ENCODE measurements around the gene ZSCAN23. TPM values are rescaled to one million over a fixed set of nuclear protein-coding genes. Genes with fewer than 3 reads are reported as not detected.

The ZSCAN23 gene
- total and polyA plus RNA-seq, 9 of the 15 experiments (the other 6 are each of a cell fraction or from before 2014, with no cell fraction given) = 0.05 to 0.29 (median 0.21) TPM; not detected in 1

DNA sequence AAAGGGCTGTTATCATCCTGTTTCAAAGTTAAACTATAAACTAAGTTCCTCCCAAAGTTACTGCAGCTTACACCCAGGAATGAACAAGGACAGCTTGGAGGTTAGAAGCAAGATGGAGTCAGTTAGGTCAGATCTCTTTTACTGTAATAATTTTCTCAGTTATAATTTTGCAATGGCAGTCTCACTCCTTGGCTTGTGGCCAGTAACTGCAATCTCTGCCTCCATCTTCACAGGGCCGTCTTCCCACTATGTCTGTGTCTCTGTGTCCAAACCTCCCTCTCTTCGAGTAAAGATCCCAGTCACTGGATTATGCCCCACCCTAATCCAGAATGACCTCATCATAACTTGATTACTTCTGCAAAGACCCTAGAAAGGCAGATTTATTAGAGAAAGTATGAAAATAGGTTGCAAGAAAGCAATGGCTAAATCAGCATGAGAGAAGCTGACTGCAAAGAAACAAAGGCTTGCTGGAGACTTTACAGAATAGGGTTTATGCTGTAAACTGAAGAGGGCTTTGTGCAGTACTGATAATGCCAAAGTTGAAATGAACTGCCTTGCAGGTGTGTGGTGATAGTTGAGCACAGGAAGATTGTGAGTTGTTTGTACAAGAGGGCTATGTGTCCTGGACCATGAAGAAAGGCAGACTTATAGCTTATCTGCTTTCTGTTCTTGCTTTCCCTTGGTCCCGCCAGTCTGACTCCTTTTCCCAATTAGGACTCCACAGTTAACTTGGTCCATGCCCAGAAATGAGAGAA lies 43.9 kb upstream of the ZSCAN23 start (continued):
- TF ChIP-seq, protein P1, sequence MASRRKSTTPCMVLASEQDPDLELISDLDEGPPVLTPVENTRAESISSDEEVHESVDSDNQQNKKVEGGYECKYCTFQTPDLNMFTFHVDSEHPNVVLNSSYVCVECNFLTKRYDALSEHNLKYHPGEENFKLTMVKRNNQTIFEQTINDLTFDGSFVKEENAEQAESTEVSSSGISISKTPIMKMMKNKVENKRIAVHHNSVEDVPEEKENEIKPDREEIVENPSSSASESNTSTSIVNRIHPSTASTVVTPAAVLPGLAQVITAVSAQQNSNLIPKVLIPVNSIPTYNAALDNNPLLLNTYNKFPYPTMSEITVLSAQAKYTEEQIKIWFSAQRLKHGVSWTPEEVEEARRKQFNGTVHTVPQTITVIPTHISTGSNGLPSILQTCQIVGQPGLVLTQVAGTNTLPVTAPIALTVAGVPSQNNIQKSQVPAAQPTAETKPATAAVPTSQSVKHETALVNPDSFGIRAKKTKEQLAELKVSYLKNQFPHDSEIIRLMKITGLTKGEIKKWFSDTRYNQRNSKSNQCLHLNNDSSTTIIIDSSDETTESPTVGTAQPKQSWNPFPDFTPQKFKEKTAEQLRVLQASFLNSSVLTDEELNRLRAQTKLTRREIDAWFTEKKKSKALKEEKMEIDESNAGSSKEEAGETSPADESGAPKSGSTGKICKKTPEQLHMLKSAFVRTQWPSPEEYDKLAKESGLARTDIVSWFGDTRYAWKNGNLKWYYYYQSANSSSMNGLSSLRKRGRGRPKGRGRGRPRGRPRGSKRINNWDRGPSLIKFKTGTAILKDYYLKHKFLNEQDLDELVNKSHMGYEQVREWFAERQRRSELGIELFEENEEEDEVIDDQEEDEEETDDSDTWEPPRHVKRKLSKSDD (conservative IDR thresholded peaks at IDR 0.05; ENCODE audit: low read length) = no peak
- TF ChIP-seq NEUROD1 (IDR thresholded peaks at IDR 0.05; ENCODE audit: borderline replicate concordance, low read depth, low read length, partially characterized antibody) = no peak
- no peak for TF ChIP-seq COPS2 (conservative IDR thresholded peaks at IDR 0.05)
- no peak for TF ChIP-seq NR3C1 (CRISPR knock-in tag; IDR thresholded peaks at IDR 0.05)
- TF ChIP-seq PHTF2 (CRISPR knock-in tag; IDR thresholded peaks at IDR 0.05) = no peak
- TF ChIP-seq, protein P2, sequence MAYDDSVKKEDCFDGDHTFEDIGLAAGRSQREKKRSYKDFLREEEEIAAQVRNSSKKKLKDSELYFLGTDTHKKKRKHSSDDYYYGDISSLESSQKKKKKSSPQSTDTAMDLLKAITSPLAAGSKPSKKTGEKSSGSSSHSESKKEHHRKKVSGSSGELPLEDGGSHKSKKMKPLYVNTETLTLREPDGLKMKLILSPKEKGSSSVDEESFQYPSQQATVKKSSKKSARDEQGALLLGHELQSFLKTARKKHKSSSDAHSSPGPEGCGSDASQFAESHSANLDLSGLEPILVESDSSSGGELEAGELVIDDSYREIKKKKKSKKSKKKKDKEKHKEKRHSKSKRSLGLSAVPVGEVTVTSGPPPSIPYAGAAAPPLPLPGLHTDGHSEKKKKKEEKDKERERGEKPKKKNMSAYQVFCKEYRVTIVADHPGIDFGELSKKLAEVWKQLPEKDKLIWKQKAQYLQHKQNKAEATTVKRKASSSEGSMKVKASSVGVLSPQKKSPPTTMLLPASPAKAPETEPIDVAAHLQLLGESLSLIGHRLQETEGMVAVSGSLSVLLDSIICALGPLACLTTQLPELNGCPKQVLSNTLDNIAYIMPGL (CRISPR knock-in tag; IDR thresholded peaks at IDR 0.05) = no peak
- TF ChIP-seq, protein P3, sequence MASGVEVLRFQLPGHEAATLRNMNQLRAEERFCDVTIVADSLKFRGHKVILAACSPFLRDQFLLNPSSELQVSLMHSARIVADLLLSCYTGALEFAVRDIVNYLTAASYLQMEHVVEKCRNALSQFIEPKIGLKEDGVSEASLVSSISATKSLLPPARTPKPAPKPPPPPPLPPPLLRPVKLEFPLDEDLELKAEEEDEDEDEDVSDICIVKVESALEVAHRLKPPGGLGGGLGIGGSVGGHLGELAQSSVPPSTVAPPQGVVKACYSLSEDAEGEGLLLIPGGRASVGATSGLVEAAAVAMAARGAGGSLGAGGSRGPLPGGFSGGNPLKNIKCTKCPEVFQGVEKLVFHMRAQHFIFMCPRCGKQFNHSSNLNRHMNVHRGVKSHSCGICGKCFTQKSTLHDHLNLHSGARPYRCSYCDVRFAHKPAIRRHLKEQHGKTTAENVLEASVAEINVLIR (CRISPR knock-in tag; IDR thresholded peaks at IDR 0.05) = 0 out of 2 replicates have a peak, but pooled peaks have one; percentile 23
- peak; percentile 93 for TF ChIP-seq ZNF766 (CRISPR knock-in tag; conservative IDR thresholded peaks at IDR 0.05)
- TF ChIP-seq PCBP2 (IDR thresholded peaks at IDR 0.05; ENCODE audit: low read depth, low read length, poor library complexity, severe bottlenecking) = no peak
- TF ChIP-seq ZNF165 (CRISPR knock-in tag; IDR thresholded peaks at IDR 0.05; ENCODE audit: borderline replicate concordance) = no peak
- TF ChIP-seq HNRNPL (IDR thresholded peaks at IDR 0.05; ENCODE audit: low read depth, low read length) = no peak
- no peak for TF ChIP-seq ELF1 (tag; IDR thresholded peaks at IDR 0.05)
- TF ChIP-seq, protein P4, sequence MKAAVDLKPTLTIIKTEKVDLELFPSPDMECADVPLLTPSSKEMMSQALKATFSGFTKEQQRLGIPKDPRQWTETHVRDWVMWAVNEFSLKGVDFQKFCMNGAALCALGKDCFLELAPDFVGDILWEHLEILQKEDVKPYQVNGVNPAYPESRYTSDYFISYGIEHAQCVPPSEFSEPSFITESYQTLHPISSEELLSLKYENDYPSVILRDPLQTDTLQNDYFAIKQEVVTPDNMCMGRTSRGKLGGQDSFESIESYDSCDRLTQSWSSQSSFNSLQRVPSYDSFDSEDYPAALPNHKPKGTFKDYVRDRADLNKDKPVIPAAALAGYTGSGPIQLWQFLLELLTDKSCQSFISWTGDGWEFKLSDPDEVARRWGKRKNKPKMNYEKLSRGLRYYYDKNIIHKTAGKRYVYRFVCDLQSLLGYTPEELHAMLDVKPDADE (conservative IDR thresholded peaks at IDR 0.05; ENCODE audit: control insufficient read depth, low read depth, low read length) = no peak
- TF ChIP-seq SRSF7 (optimal IDR thresholded peaks at IDR 0.05; ENCODE audit: low read depth, low read length) = no peak
- no peak for TF ChIP-seq MTF1 (CRISPR knock-in tag; IDR thresholded peaks at IDR 0.05; ENCODE audit: borderline replicate concordance)
- TF ChIP-seq ASH1L (IDR thresholded peaks at IDR 0.05; ENCODE audit: borderline replicate concordance, low read depth, partially characterized antibody) = no peak
- TF ChIP-seq, protein P5, sequence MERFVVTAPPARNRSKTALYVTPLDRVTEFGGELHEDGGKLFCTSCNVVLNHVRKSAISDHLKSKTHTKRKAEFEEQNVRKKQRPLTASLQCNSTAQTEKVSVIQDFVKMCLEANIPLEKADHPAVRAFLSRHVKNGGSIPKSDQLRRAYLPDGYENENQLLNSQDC (CRISPR knock-in tag; IDR thresholded peaks at IDR 0.05) = 0 out of 2 replicates have a peak, but pooled peaks have one; percentile 19
- TF ChIP-seq SOX6 (IDR thresholded peaks at IDR 0.05) = 0 out of 2 replicates have a peak, but pooled peaks have one; percentile 44
- no peak for TF ChIP-seq HNRNPK (IDR thresholded peaks at IDR 0.05; ENCODE audit: low read depth, low read length, poor library complexity, severe bottlenecking)
- no peak for TF ChIP-seq ZNF143 (CRISPR knock-in tag; IDR thresholded peaks at IDR 0.05)
